ENCODE data around the gene TBL3. TPM values are rescaled to one million over a fixed set of nuclear protein-coding genes. Genes with fewer than 3 reads are reported as not detected.

Gene TBL3
- total and polyA plus RNA-seq, 2 of the 8 experiments (the other 6 are each of a cell fraction or from before 2014, with no cell fraction given): 65.8 to 137 TPM

DNA sequence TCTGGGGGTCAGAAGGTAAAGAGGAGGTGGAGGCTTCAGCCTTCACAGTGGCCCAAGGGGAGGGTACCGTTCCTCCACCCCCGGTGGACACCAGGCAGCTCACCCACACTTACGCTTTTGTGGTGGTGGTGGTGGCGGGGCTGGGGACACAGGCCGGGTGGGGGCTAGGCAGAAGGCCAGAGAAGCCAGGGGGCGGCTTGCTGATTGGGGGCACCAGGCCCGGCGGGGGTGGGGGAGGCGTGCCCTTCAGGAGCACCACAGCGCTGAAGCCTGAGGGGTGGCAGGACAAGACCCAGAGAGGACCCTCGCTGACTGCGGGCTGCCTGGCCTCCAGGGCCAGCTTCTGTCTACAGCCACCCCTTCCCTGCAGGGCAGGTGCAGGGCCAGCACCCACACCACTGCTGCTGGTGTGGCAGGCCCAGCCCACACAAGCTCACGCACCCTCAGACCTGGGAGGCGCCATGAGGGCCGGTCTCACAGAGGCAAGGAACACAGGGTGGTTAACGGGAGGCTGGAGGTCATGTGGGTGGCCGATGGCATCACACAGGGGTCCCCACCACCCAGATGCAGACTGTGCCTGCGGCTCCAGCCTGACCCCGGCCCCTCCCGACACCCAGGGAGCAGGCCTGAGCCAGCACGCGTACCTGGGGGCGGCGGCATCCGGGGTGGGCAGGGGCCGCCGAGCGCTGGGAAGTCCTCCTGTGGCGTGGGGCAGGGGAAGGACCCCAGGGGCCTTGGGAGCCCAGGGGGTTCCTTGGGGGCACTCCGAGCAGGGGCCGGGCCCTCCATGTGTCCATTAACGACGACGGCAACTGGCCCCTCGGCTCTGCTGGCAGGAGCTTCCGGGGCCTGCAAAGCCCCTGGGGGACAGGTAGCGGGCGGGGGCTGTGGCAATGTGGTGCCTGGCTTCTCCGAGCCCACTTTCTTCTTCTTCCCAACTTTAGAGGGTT is 27.3 kb downstream of the TBL3 start:
- no peak overlapping the region for H2BK20ac ChIP-seq (ENCODE audit: low read length)
- peaks cover 0 to 4% (median 1%) of the 10 kb centered on the region in 4 experiments; a peak in 5 of 7 replicates for H3K4me1 ChIP-seq (replicated peaks in 1 of 4; ENCODE audit: control insufficient read depth in 3 of 4, insufficient read depth in 4 of 4, low read length in 3 of 4)
- H3K9me3 ChIP-seq (ENCODE audit: insufficient read depth in 2 of 2, low read depth in 1 of 2, low read length in 1 of 2): no peaks in the 10 kb centered on the region
- H3K23ac ChIP-seq (ENCODE audit: insufficient read length): no peak overlapping the region
- H3K27me3 ChIP-seq (replicated peaks in 1 of 4; ENCODE audit: control insufficient read depth in 3 of 4, extremely low read depth in 1 of 4, insufficient read depth in 3 of 4, low read length in 3 of 4): no peaks in the 10 kb centered on the region
- H3K4me3 ChIP-seq (ENCODE audit: extremely low read depth in 1 of 4, insufficient read depth in 2 of 4, low read depth in 3 of 4, low read length in 4 of 4): no peak overlapping the region
- ChIA-PET CTCF (ENCODE audit: partially characterized antibody) (interaction anchor here (1.1 to 2.8 kb wide), 3 partner anchors 14 to 141 kb away, joined by 3 to 8 read pairs (median 6); no protein-coding TSS in a partner anchor), POLR2A (ENCODE audit: partially characterized antibody) (interaction anchor here (2.1 to 28.2 kb wide), 4 partner anchors 20 to 156 kb away, joined by 5 to 736 read pairs (median 8); partner anchors contain the start of genes NDUFB10, RNF151, RPS2 and TBL3)
- H3K36me3 ChIP-seq (ENCODE audit: control insufficient read depth in 2 of 4, insufficient read depth in 4 of 4, low read length in 3 of 4): peaks cover 24 to 52% (median 42%) of the 10 kb centered on the region in 4 experiments
- no peak overlapping the region for H2BK15ac ChIP-seq (ENCODE audit: low read length)
- H3K14ac ChIP-seq (ENCODE audit: insufficient read length): no peak overlapping the region
- H4K20me1 ChIP-seq (replicated peaks in 1 of 2; ENCODE audit: control insufficient read depth in 1 of 2, insufficient read depth in 2 of 2, low read length in 2 of 2): peaks cover 12 to 32% of the 10 kb centered on the region in 2 experiments
- H2AFZ ChIP-seq (ENCODE audit: low read length): no peak overlapping the region
- H4K5ac ChIP-seq (ENCODE audit: insufficient read length, low read depth, low read length): no peak overlapping the region
- 94% methylated on average over 22 of the region's 39 CpGs; no CpG with 5 or more reads in 1 of the 2 experiments for WGBS, 2 experiments (ENCODE audit: extremely low coverage in 1 of 2, insufficient coverage in 1 of 2, insufficient read length in 1 of 2, insufficient replicate concordance in 2 of 2, low coverage in 1 of 2, low lambda C conversion rate in 2 of 2, missing lambda C conversion rate in 1 of 2)
- H4K91ac ChIP-seq (replicated peaks; ENCODE audit: insufficient read length, low read length): no peak overlapping the region
- H3K23me2 ChIP-seq (ENCODE audit: low read depth, low read length): no peaks in the 10 kb centered on the region
- H3K79me1 ChIP-seq (ENCODE audit: low read depth, low read length): no peaks in the 10 kb centered on the region
- no peak overlapping the region for H3K56ac ChIP-seq (replicated peaks; ENCODE audit: insufficient read length, low read depth, low read length)
- no peak overlapping the region for H3K18ac ChIP-seq (ENCODE audit: extremely low read depth, low read length)
- no peak overlapping the region for H4K8ac ChIP-seq (ENCODE audit: extremely low read depth, insufficient read depth, low read length)
- H3K4me2 ChIP-seq (ENCODE audit: insufficient read depth in 1 of 2, low read depth in 2 of 2, low read length in 2 of 2): no peak overlapping the region
- no peak overlapping the region for H2BK120ac ChIP-seq (replicated peaks; ENCODE audit: low read depth, low read length)
- TF ChIP-seq HDAC2 (IDR thresholded peaks at IDR 0.05; ENCODE audit: borderline replicate concordance in 1 of 2, low read depth in 2 of 2, low read length in 2 of 2) (no peak), TCF12 (IDR thresholded peaks at IDR 0.05; ENCODE audit: low read depth, low read length) (no peak), TEAD4 (IDR thresholded peaks at IDR 0.05; ENCODE audit: low read depth, low read length) (no peak), BCL11A (IDR thresholded peaks at IDR 0.05; ENCODE audit: low read depth in 2 of 2, low read length in 2 of 2) (no peak), YY1 (IDR thresholded peaks at IDR 0.05; ENCODE audit: low read depth, low read length) (no peak), ASH2L (IDR thresholded peaks at IDR 0.05; ENCODE audit: low read length) (no peak), SAP30 (IDR thresholded peaks at IDR 0.05; ENCODE audit: insufficient read depth, insufficient replicate concordance, low read length) (no peak), EP300 (IDR thresholded peaks at IDR 0.05; ENCODE audit: borderline replicate concordance in 1 of 2, low read depth in 2 of 2, low read length in 2 of 2) (no peak)
- TF ChIP-seq, protein P1, sequence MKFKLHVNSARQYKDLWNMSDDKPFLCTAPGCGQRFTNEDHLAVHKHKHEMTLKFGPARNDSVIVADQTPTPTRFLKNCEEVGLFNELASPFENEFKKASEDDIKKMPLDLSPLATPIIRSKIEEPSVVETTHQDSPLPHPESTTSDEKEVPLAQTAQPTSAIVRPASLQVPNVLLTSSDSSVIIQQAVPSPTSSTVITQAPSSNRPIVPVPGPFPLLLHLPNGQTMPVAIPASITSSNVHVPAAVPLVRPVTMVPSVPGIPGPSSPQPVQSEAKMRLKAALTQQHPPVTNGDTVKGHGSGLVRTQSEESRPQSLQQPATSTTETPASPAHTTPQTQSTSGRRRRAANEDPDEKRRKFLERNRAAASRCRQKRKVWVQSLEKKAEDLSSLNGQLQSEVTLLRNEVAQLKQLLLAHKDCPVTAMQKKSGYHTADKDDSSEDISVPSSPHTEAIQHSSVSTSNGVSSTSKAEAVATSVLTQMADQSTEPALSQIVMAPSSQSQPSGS (IDR thresholded peaks at IDR 0.05; ENCODE audit: low read length): no peak
- DNase-seq (ENCODE audit: low read depth in 1 of 2, low spot score in 2 of 2) (no peak), FAIRE-seq (no peak)
- H2BK5ac ChIP-seq (ENCODE audit: low read depth, low read length): no peak overlapping the region; the same call in 1 of the 2 replicates
- no peak overlapping the region for H3K27ac ChIP-seq (ENCODE audit: low read depth, low read length)
- H2BK12ac ChIP-seq (ENCODE audit: low read depth, low read length): no peak overlapping the region
- no peak overlapping the region for H3K9ac ChIP-seq (replicated peaks in 1 of 4; ENCODE audit: extremely low read depth in 1 of 4, low read depth in 3 of 4, low read length in 3 of 4)
- no peak overlapping the region for H3K4ac ChIP-seq (replicated peaks; ENCODE audit: insufficient read length, low read depth, low read length)
- peaks cover 0 to 8% of the 10 kb centered on the region in 2 experiments; a peak in 1 of 4 replicates for H3K79me2 ChIP-seq (ENCODE audit: control insufficient read depth in 1 of 2, insufficient read depth in 2 of 2, low read length in 2 of 2)
- H2AK5ac ChIP-seq (ENCODE audit: low read depth, low read length): no peak overlapping the region

Measured in H1 (cell line).